Esophagus muscularis mucosa (tissue), 3 donors: ENCODE results near the gene TFCP2.
"Not testable (repeated sequence)": the region's sequence is repeated elsewhere in the genome, so short reads cannot be mapped to it uniquely, and the experiment has no call there.

Experiments
- POLR2A ChIP-seq: fragments of 450-650 bp; IDR thresholded peaks from one replicate; pipeline ENCODE4 v1.6.1; 2017; ENCODE audit warnings: antibody characterized with exemption, moderate library complexity, mild to moderate bottlenecking, low read depth
- POLR2AphosphoS5 ChIP-seq, 2 donors: sonication (generic); formaldehyde crosslinking; IDR thresholded peaks; one replicate each; pipeline ENCODE4 v1.6.1; 2017; ENCODE audit warnings: antibody characterized with exemption in 2 of 2
- TF ChIP-seq, protein P1 (sequence below), 3 experiments: fragments of 200-600 bp in 2 of 3; fragments of 450-650 bp in 1 of 3; sonication (generic) in 2 of 3; IDR thresholded peaks; one replicate each; pipeline ENCODE4 v1.5.1; 2017 to 2019; ENCODE audit warnings: antibody characterized with exemption in 3 of 3, mild to moderate bottlenecking in 2 of 3, moderate library complexity in 1 of 3

DNA sequence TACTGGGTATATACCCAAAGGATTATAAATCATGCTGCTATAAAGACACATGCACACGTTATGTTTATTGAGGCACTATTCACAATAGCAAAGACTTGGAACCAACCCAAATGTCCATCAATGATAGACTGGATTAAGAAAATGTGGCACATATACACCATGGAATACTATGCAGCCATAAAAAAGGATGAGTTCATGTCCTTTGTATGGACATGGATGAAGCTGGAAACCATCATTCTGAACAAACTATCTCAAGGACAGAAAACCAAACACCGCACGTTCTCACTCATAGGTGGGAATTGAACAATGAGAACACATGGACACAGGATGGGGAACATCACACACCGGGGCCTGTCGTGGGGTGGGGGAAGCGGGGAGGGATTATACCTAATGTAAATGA, 94.1 kb downstream of the TFCP2 start:
- TF ChIP-seq, protein P1, sequence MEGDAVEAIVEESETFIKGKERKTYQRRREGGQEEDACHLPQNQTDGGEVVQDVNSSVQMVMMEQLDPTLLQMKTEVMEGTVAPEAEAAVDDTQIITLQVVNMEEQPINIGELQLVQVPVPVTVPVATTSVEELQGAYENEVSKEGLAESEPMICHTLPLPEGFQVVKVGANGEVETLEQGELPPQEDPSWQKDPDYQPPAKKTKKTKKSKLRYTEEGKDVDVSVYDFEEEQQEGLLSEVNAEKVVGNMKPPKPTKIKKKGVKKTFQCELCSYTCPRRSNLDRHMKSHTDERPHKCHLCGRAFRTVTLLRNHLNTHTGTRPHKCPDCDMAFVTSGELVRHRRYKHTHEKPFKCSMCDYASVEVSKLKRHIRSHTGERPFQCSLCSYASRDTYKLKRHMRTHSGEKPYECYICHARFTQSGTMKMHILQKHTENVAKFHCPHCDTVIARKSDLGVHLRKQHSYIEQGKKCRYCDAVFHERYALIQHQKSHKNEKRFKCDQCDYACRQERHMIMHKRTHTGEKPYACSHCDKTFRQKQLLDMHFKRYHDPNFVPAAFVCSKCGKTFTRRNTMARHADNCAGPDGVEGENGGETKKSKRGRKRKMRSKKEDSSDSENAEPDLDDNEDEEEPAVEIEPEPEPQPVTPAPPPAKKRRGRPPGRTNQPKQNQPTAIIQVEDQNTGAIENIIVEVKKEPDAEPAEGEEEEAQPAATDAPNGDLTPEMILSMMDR (IDR thresholded peaks at IDR 0.05): not testable (repeated sequence)
- TF ChIP-seq POLR2AphosphoS5 (IDR thresholded peaks at IDR 0.05); POLR2A: not testable (repeated sequence)
